Measurements from ENCODE around the gene MROH7.

DNA sequence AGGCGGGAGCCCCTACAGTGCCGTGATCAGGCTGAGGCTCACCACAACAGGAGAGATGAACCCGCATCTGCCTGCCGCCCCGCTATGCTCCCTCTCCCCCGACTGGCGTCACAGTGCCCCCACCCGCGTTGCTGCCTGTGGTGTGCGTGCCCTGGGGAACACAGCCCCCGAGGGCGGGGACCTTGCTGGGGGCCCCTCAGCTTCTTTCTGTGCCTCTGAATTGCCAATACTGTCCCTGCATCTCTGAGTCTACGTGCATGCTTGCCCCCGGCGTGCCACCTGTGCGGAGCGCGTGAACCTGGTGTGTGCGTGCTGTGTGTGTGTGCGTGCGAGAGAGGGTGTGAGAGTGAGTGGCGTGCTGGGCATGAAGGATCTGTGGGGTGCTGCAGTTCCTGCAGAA lies 112.5 kb downstream of the MROH7 start:
- TF ChIP-seq POLR2A (IDR thresholded peaks at IDR 0.05) = no peak
- TF ChIP-seq, protein P1, sequence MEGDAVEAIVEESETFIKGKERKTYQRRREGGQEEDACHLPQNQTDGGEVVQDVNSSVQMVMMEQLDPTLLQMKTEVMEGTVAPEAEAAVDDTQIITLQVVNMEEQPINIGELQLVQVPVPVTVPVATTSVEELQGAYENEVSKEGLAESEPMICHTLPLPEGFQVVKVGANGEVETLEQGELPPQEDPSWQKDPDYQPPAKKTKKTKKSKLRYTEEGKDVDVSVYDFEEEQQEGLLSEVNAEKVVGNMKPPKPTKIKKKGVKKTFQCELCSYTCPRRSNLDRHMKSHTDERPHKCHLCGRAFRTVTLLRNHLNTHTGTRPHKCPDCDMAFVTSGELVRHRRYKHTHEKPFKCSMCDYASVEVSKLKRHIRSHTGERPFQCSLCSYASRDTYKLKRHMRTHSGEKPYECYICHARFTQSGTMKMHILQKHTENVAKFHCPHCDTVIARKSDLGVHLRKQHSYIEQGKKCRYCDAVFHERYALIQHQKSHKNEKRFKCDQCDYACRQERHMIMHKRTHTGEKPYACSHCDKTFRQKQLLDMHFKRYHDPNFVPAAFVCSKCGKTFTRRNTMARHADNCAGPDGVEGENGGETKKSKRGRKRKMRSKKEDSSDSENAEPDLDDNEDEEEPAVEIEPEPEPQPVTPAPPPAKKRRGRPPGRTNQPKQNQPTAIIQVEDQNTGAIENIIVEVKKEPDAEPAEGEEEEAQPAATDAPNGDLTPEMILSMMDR (IDR thresholded peaks at IDR 0.05) = no peak
